Esophagus squamous epithelium (tissue), 5 donors: ENCODE results near the gene LDHA. TPM values are rescaled to one million over a fixed set of nuclear protein-coding genes. Genes with fewer than 3 reads are reported as not detected.

ENCODE experiments used
- DNase-seq: peaks from one replicate; lab custom pipeline; 2025; lab: John Stamatoyannopoulos, UW
- H3K27ac ChIP-seq, 4 donors: fragments of 200-600 bp; sonication (generic); one replicate each; pipeline ENCODE4 v1.5.1; 2016 to 2019; ENCODE audit warnings: mild to moderate bottlenecking in 1 of 4
- H3K27me3 ChIP-seq, 4 donors: fragments of 200-600 bp; sonication (generic); 1 replicate in 3 of 4; 2 replicates in 1 of 4; pipeline versions ENCODE4 v1.5.1 to v1.6.0; 2017 to 2021; ENCODE audit warnings: antibody characterized with exemption in 1 of 4
- H3K36me3 ChIP-seq, 3 donors: fragments of 200-600 bp; sonication (generic); one replicate each; pipeline ENCODE4 v1.5.1; 2016 to 2019
- H3K4me1 ChIP-seq, 3 donors: fragments of 200-600 bp; sonication (generic); one replicate each; pipeline ENCODE4 v1.5.1; 2017 to 2019
- H3K4me3 ChIP-seq, 4 donors: fragments of 200-600 bp; sonication (generic); 1 replicate in 3 of 4; 2 replicates in 1 of 4; pipeline ENCODE4 v1.5.1; 2016 to 2019; ENCODE audit warnings: mild to moderate bottlenecking in 2 of 4, moderate library complexity in 1 of 4
- H3K9me3 ChIP-seq, 3 donors: fragments of 200-600 bp; sonication (generic); one replicate each; pipeline ENCODE4 v1.5.1; 2016 to 2019
- POLR2A ChIP-seq, 4 donors: fragments of 450-650 bp; IDR thresholded peaks; one replicate each; pipeline ENCODE4 v1.6.1; 2017; ENCODE audit warnings: antibody characterized with exemption in 4 of 4, mild to moderate bottlenecking in 4 of 4, moderate library complexity in 3 of 4
- WGBS, 2 donors: methylation state at CpG; one replicate each; pipeline ENCODE4 v1.1.5; 2018; 5-methylcytosine and 5-hydroxymethylcytosine counted together
- intact Hi-C: fragments of 100-400 bp; cut with DNase I; formaldehyde crosslinking; loops from one replicate; pipeline ENCODE4 v1.15.0; 2022
- total RNA-seq, 4 donors: library from RNA; depleted of rRNA; stranded (reverse); fragments of >200 nt; gene quantifications; one replicate each; pipeline ENCODE4 v1.1.0, GENCODE V29; 2016
- TF ChIP-seq, protein P1 (sequence below), 6 experiments: fragments of 450-650 bp in 4 of 6; fragments of 200-600 bp in 2 of 6; sonication (generic) in 2 of 6; IDR thresholded peaks; one replicate each; pipeline ENCODE4 v1.5.1; 2016 to 2019; ENCODE audit warnings: antibody characterized with exemption in 6 of 6, mild to moderate bottlenecking in 4 of 6, moderate library complexity in 4 of 6
- donor health status: DM: yes; HTN: yes; CAD: no.

Gene LDHA
- total RNA-seq, 4 donors from 2014 or later, result 515 to 1,072 (median 673) TPM

DNA sequence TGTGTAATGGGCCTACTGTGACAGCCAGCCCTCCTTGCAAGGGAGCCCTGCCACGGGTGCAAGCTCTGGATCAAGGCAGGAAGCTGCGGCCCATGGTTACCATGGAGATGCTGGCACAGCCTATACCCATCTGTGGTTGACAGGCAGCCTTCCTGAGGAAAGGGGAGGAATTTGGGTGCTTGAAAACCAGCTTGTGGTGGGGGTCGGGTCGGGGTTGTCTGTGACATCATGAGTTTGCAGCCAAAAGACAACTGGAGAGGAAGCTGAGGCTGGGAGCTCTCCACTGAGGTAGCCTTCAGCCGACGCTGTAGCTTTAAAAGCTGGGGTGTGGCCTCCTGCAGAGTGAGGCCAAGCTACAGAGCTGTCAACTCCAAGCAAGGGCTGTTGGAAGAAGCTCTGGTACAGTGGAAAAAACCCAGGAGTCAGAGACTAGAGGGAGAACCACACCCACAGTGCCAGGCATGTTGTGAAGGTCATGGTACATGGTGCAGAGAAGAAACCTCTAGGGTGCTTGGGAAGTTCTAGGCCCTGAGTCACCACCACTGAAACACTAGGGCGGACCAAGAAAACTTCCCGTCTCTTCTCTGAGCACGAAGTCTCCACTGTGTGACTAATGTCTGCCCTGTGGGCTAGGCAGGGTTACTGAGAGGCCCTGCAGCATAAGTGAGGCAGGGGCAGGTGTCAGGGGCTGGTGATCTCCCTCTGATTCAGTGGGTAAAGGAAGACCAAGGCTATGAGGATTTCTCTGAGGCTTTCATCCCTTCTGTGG lies 10.8 kb upstream of the LDHA start:
- intact Hi-C loops, result no loop called here
- no peak for TF ChIP-seq POLR2A (IDR thresholded peaks at IDR 0.05)
- TF ChIP-seq, protein P1, sequence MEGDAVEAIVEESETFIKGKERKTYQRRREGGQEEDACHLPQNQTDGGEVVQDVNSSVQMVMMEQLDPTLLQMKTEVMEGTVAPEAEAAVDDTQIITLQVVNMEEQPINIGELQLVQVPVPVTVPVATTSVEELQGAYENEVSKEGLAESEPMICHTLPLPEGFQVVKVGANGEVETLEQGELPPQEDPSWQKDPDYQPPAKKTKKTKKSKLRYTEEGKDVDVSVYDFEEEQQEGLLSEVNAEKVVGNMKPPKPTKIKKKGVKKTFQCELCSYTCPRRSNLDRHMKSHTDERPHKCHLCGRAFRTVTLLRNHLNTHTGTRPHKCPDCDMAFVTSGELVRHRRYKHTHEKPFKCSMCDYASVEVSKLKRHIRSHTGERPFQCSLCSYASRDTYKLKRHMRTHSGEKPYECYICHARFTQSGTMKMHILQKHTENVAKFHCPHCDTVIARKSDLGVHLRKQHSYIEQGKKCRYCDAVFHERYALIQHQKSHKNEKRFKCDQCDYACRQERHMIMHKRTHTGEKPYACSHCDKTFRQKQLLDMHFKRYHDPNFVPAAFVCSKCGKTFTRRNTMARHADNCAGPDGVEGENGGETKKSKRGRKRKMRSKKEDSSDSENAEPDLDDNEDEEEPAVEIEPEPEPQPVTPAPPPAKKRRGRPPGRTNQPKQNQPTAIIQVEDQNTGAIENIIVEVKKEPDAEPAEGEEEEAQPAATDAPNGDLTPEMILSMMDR (IDR thresholded peaks at IDR 0.05), result no peak
- Histone ChIP-seq H3K27me3 (no peaks in the 10 kb centered on the region), H3K36me3 (no peaks in the 10 kb centered on the region), H3K27ac (peak overlapping the region; percentile 87 to 98 (median 96)), H3K4me3 (peak overlapping the region in 2 of 4 donors; percentile 10 to 33), H3K9me3 (no peaks in the 10 kb centered on the region), H3K4me1 (peaks cover 24 to 40% (median 33%) of the 10 kb centered on the region in 3 donors)
- 0 to 10% methylated on average over 3 to 8 of the region's 9 CpGs for WGBS, 2 donors
- DNase-seq, result no peak

DNA sequence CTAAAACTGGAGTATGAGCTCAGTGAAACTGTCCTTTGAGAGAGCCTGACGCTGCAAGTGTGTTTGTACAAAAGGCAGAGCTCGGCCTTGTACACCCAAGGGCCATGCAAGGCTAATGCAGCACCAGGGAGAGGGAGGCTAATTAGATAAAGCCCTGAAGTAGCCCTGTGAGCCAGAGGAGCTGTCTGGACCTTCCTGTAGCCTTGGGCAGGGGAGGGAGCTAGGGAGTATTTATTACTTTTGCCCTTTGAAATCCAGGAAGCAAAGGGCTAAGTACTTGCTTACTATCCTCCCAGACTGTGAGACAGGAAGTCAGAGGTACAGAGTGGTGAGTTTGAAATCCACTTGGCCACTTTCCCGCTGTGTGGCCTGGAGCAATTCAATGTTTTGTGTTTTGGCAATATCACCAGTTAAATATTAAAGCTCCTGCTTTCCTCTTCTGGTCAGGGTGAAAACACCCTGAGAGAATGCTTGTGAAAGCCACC lies 10.2 kb upstream of the LDHA start:
- Histone ChIP-seq H3K4me1 (peaks cover 24 to 40% (median 33%) of the 10 kb centered on the region in 3 donors), H3K27me3 (no peaks in the 10 kb centered on the region), H3K27ac (peak overlapping the region; percentile 87 to 98 (median 96)), H3K4me3 (peak overlapping the region in 2 of 4 donors; percentile 10 to 33), H3K36me3 (no peaks in the 10 kb centered on the region), H3K9me3 (no peaks in the 10 kb centered on the region)
- TF ChIP-seq, protein P1 (IDR thresholded peaks at IDR 0.05), result peak in 1 of 6 experiments; percentile 4
- peak in 1 of 4 donors; percentile 16 for TF ChIP-seq POLR2A (IDR thresholded peaks at IDR 0.05)
- DNase-seq, result no peak
- intact Hi-C loops, result no loop called here
- WGBS, 2 donors, result 0 to 5% methylated on average over 1 to 3 of the region's 3 CpGs

DNA sequence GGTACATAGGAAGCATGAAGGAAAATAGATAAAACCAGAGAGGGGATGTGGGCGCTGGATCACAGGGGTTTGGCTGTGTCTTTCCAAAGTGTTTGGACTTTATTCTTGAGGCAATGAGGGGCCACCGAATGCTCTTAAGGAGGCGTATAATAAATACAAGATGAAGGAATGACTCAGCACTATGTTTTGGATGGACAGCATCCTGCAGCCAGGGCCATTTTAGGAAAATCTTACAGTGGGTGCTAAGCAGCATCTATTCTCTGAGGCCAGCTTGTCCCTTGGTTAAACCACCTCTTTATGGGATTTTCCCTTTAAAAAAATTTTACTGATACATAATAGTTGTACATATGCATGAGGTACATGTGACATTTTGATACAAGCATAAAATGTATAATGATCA lies 4.3 kb upstream of the LDHA start:
- H3K4me1 ChIP-seq, result peaks cover 7 to 30% (median 19%) of the 10 kb centered on the region in 3 donors
- 87 to 88% methylated on average over 3 of the region's 3 CpGs for WGBS, 2 donors
- no peak for DNase-seq
- no peak overlapping the region for H3K4me3 ChIP-seq
- H3K27ac ChIP-seq, result no peak overlapping the region
- no peaks in the 10 kb centered on the region for H3K36me3 ChIP-seq
- no peaks in the 10 kb centered on the region for H3K27me3 ChIP-seq
- intact Hi-C loops, result loop anchor here (10.0 kb wide), 1 partner anchor 65 kb away; the partner anchor contains the start of genes GTF2H1 and HPS5
- H3K9me3 ChIP-seq, result no peaks in the 10 kb centered on the region
- TF ChIP-seq POLR2A (IDR thresholded peaks at IDR 0.05), result no peak
- TF ChIP-seq, protein P1 (IDR thresholded peaks at IDR 0.05), result no peak

DNA sequence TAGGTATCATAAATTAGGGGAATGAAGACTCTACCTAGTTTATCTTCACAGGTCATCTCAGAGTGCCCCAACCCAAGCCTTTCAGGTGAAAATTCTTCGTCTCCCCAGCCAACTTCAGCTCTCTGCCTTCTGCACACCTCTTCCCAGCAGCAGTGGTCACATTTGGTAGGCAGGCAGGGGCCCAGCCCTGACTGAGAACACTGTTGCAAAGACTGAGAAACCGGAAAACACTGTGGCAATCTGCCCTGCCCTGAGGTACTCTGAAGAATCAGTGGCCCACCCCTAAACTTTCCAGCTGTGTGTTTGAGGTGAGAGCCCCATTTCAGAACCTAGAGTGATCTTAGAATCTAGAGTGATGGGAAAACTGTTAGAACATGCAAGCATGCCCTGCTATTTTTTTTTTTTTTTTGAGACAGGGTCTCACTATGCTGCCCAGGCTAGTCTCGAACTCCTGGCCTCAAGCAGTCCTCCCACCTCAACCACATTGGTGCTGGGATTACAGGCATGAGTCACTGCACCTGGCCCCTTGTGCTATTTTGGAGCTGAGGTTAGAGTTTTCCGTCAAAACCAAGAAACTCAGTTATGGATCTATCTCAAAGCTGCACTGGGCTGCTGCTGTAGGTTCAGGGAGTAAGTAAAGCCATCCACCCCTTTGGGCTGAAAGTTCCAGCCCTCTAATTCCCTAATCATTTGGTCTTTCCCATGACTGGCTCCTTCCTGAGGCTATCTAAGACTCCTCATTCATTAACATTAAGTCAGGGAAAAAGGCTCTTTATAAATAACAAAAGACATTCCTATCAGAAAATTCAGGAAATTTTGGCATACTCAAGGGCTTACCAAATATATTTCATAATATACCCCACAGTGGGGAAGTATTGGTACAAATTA lies 1.7 kb upstream of the LDHA start:
- TF ChIP-seq POLR2A (IDR thresholded peaks at IDR 0.05), result no peak
- TF ChIP-seq, protein P1 (IDR thresholded peaks at IDR 0.05), result no peak
- H3K27ac ChIP-seq, result peak overlapping the region in 2 of 4 donors; percentile 98 to 99
- no peaks in the 10 kb centered on the region for H3K9me3 ChIP-seq
- H3K4me3 ChIP-seq, result no peak overlapping the region
- intact Hi-C loops, result loop anchor here (10.0 kb wide), 1 partner anchor 68 kb away; the partner anchor contains the start of genes GTF2H1 and HPS5
- H3K27me3 ChIP-seq, result no peaks in the 10 kb centered on the region
- H3K4me1 ChIP-seq, result peaks cover 14 to 38% (median 20%) of the 10 kb centered on the region in 3 donors
- H3K36me3 ChIP-seq, result peaks cover 0 to 13% (median 10%) of the 10 kb centered on the region in 3 donors
- WGBS, 2 donors, result 37 to 57% methylated on average over 3 to 4 of the region's 4 CpGs
- DNase-seq, result no peak
